ENCODE data around the gene OLFM1.

OLFM1 gene

GRCh38 chr9:135090547-135090946 lies 3.1 kb downstream of the OLFM1 start:
- FAIRE-seq = no peak

- FAIRE-seq = no peak
Observed at GRCh38 chr9:135091545-135091944, 4.1 kb downstream of the OLFM1 start.

- no peak for FAIRE-seq
Observed at GRCh38 chr9:135093111-135093510, 5.6 kb downstream of the OLFM1 start.

- FAIRE-seq = no peak
Observed at GRCh38 chr9:135093911-135094584, 6.6 kb downstream of the OLFM1 start.

- no peak for FAIRE-seq
Observed at GRCh38 chr9:135095470-135096407, 8.3 kb downstream of the OLFM1 start.

GRCh38 chr9:135096408-135096895 lies 9.0 kb downstream of the OLFM1 start:
- no peak for FAIRE-seq

- no peak for FAIRE-seq
Observed at GRCh38 chr9:135098400-135099105, 11.1 kb downstream of the OLFM1 start.

GRCh38 chr9:135099574-135099973 lies 12.1 kb downstream of the OLFM1 start:
- no peak for FAIRE-seq

- FAIRE-seq = no peak
Observed at GRCh38 chr9:135100241-135100681, 12.8 kb downstream of the OLFM1 start.

GRCh38 chr9:135100725-135101410 lies 13.4 kb downstream of the OLFM1 start:
- FAIRE-seq = no peak

- FAIRE-seq = no peak
Observed at GRCh38 chr9:135101486-135101885, 14.0 kb downstream of the OLFM1 start.

- no peak for FAIRE-seq
Observed at GRCh38 chr9:135101926-135102325, 14.5 kb downstream of the OLFM1 start.

GRCh38 chr9:135102331-135102730 lies 14.9 kb downstream of the OLFM1 start:
- no peak for FAIRE-seq

GRCh38 chr9:135103001-135103446 lies 15.6 kb downstream of the OLFM1 start:
- FAIRE-seq = no peak

- FAIRE-seq = no peak
Observed at GRCh38 chr9:135103931-135104639, 16.6 kb downstream of the OLFM1 start.

- FAIRE-seq = no peak
Observed at GRCh38 chr9:135104761-135105160, 17.3 kb downstream of the OLFM1 start.

- no peak for FAIRE-seq
Observed at GRCh38 chr9:135105211-135105745, 17.8 kb downstream of the OLFM1 start.

- no peak for FAIRE-seq
Observed at GRCh38 chr9:135105938-135106491, 18.5 kb downstream of the OLFM1 start.

- no peak for FAIRE-seq
Observed at GRCh38 chr9:135106551-135107270, 19.2 kb downstream of the OLFM1 start.

- no peak for FAIRE-seq
Observed at GRCh38 chr9:135107581-135108235, 20.2 kb downstream of the OLFM1 start.

Measured in G401.6 (cell line).